NCI-H2196 (cell line): ENCODE data around the gene GRIA4.

Experiments used
- DNase-seq: peaks from one replicate; lab custom pipeline; 2025; ENCODE audit not compliant: unreplicated experiment; lab: John Stamatoyannopoulos, UW

The GRIA4 gene

DNA sequence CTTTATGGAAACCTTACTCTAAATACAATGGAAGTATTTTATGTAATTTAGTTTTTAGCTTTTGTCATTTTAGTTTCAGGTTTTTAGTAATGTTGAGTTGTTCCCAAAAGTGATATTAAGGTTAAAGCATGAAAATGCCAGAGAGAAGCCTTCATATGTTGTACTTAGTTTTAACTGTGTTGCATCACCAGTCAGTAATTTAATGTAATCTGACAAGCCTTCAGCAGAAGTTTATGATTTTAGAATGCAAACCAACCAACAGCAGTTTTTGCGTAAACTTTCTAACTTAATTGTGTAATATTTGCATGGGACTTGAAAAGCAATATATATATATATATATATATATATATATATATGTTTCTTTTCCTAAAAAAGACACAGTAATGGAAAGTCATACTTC is 301.6 kb downstream of the GRIA4 start:
- no peak for DNase-seq

GRCh38 chr11:105912666-105913065 is 302.8 kb downstream of the GRIA4 start:
- DNase-seq: no peak

DNA sequence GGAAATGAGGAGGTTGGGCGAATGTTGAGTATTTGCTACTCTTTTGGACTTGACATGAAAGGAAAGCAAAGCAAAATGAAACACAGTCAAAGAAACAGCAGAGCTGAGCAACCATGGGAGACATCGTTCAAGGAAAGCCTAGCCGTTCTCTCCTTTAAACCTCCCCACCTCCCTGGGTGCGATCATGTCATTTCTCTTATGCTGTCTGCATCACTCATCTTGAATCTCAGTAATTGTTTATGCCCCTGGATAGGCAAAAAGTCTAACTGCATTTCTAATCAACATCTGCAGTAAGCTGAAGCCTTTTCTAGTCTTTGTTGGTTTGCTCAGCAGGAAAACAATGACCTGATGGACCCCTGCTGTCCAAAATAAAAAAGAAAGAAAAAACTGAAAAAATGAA is 305.1 kb downstream of the GRIA4 start:
- DNase-seq: no peak

DNA sequence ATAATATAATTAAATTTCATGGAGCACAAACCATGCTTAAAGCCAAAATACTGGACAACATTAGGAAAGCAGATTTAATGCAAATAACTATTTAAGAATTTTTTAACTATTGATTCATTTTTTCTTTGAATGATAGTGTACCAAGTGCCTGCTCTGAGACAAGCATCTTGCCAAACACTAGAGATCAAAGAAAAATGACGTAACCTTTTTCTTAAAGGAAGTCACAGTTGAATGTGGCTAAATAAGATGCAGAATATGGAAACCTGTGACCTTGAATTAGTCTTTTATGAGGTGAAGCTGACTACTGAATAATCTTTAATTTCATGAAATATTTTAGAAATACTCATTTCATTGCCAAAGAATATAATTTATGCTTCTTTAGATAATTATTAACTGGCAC is 308.2 kb downstream of the GRIA4 start:
- DNase-seq: no peak

DNA sequence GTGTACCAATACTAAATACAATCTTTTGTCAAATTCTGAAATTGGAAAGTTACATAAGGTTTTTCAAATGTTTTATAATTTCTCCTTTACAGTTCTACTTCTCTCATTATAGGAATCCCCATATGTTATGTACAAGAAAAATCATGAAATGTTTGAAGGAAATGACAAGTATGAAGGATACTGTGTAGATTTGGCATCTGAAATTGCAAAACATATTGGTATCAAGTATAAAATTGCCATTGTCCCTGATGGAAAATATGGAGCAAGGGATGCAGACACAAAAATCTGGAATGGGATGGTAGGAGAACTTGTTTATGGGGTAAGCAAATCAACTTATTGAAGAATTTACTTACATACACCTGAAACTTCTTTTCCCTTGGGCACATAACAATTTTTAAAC is 308.7 kb downstream of the GRIA4 start:
- DNase-seq: no peak

GRCh38 chr11:105923252-105923651 is 313.4 kb downstream of the GRIA4 start:
- DNase-seq: no peak

DNA sequence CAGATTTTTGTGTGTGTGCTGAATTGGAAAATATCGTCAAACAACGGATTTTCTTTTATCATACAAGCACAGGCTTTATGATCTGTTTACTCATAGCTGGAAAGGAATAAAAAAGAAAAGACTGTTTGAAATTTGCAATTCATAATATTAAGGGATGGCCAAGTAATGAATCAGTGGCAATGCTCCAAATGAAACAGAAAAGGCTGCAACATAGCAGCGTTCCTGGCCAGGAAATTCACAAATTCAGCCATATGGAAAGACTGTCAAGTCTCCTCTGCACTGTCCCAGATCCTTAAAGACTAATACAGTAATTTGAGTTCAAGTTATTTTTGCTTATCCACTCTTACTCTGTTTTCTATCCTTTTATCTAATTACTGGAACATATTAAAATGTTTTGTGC is 313.9 kb downstream of the GRIA4 start:
- DNase-seq: no peak

DNA sequence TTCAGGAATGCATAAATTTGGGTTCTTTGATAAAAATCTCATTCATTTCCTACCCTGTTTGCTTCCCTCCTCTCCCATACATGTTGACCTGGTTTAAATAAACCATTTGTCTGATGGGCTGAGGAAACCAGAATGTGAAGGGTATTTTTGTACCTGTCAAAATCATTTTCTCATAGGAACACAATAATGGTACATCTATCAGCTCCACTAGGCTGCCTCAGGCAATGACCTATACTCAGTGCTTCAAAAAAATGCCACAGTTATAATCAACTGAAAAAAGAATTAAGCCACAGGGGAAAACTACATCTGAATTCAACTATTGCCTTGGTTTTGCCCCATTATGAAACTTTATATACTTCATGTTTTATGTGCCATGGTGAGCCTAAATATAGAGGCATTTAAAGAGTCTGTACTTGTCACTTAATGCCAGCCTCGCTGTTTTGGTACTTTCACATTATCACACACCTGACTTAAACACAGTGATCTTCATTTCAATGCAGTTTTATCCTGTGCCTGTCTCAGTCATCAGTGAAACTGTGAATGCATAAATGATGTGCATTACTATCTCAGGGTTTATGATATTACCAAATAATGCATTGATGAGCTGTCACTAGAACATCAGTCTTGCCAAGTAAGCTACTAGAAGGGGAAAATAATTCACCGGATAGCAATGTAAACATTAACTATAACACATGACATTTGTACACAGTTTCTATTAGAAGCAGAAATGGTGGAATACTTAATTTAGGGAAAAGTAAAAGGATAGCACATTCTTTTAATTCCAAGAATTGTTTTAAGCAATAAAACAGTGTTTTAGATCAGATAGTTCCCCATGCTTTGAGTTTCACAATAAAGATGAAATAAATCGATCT is 319.4 kb downstream of the GRIA4 start:
- no peak for DNase-seq

GRCh38 chr11:105933695-105934094 is 323.8 kb downstream of the GRIA4 start:
- no peak for DNase-seq

DNA sequence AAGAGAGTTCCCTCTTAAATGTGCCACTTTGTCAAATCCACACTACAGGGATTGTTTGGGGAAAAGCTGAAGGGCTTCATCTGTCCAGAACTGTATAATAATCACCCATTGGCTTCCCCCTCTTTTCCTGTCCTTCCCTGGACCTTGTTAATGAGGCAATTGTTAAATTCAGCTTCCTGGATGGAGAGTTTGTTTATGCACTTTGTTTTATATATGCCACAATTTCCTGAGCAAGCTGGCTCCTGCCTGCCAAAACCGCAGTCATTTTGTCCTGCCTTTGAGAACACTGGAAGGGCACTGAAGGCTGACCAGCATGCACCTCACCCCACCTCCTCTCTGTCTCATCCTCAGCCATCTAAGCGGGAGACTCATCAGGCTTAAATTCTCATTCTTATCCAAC is 325.9 kb downstream of the GRIA4 start:
- DNase-seq: peak; percentile 25

DNA sequence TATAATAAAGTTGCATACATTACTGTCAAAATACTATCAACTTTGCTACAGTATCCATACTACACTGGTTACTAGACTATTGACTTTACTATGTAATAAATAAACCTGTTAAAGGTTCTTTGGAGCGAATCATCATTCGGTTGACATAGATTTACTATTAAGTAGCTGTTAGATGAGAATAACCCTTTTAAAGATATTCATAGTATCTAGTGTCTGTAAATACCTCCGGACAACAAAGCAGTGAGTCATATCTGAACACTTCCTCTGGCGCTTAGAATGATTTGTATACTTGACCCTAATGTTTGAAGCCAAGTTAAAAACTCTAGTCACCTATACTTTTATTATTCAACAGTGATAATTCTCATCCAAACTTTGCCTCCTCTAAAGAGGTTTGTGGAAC is 327.5 kb downstream of the GRIA4 start:
- DNase-seq: no peak

DNA sequence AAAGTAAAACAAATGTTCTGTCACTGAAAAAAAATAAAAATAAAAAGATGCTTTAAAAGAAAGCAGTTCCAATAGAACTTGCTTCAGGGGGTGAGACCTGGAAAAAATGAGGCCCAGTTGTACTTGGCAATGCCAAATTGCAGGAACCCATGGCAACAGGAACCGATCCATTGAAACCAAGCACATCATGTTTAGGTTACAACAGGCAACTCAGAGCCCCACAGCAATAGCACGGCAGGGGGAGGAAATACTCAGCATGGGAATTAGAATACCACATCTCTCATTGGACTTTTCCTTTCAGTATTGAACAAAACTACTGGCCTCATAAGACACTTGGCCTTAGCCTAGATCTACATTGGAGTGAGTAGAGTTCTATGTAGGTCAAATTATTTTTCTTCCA is 327.9 kb downstream of the GRIA4 start:
- no peak for DNase-seq

GRCh38 chr11:105942921-105943320 is 333.0 kb downstream of the GRIA4 start:
- DNase-seq: no peak

DNA sequence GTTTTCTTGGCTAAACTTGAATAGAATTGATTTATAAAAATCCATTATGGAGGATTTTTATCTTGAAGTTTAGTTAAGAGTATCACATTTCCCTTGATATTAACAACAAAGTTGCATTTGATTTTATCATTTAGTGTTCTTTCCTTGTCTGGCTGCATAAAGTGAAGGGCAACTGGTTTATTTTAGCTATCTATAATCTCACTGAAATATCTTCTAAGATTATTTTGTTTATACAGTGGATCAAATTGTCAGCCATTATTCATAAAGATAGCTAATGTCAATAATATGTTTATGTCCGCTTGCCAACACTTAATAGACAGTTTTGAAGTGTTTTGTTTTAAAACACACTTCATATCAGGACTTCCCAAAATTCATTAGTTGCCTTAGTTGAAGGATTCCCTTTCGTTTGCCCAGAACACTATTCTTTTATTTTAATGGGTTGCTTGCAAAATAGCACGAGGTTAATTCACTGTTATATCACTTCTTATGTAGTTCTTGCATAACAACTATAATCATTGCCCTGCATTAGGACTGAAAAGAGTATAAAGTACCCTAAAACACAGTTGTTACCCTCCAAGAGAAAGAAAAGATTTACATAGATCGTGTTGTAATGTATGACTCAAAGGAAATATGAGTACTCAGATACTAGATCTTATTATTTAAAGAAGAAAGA is 339.2 kb downstream of the GRIA4 start:
- DNase-seq: peak; percentile 11

DNA sequence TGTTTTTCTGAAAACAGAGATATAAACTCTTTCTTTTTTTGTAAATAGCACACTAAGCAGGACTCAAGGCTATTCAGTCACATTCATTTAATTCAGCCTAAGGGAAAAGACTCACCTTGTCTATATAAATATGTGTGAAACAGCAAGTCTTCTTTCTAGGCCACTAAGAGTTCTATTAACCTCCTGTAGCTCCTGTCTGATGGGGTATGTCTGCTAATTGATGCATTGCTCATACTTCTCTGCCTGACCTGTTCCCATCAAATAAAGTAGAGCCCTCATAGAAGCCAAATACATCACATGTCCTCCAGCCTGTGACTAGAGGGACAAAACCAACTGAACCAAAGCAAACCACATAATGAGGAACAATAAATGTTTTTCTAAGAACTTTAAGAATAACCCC is 344.0 kb downstream of the GRIA4 start:
- DNase-seq: no peak

DNA sequence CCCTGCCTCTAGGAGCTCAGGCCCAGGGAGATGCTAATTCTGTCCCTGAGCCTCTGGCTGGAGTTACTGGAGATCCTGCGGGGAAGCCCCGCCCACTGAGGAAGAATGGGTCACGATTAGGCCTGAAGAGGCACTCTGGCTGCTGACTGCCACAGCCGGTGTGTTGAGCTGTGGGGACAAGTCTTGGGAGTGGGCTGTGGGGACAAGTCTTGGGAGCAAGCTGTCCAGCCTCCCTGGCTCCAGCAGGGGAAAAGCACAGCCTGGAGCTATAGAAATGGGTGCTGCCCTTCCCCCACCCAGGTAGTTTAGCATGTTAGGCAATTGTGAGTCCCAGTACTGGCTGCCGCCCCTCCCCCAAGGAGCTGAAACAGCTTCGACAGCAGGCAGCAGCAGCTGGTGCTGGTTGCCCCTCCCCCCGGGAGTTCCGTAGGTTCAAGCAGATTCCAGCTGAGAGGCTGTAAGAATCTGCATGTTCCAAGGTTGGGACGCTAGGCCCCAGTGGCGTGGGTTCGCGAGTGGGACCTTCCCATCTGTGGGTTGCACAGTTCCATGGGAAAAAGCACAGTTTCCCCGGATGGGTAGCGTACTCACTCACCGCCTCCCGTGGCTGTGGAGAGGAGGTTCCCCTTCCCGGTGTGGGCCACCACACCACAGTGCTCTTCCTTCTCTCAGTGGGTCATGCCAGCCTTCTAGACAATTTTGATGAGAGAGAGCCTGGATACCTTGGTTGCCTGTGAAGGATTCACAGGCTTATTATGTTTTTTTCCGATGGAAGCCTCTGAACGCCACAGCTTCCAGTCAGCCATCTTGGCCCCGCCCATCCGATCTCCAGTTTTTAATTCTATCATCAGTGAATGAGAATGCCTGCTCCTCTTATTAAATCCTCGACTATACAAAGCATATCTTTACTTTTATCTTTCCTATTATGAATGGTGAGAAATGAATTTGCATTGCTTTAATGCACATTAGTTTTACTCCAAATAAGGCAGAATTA is 350.7 kb downstream of the GRIA4 start:
- no peak for DNase-seq

GRCh38 chr11:105968021-105968697 is 358.3 kb downstream of the GRIA4 start:
- no peak for DNase-seq

GRCh38 chr11:105969756-105970155 is 359.9 kb downstream of the GRIA4 start:
- DNase-seq: no peak

DNA sequence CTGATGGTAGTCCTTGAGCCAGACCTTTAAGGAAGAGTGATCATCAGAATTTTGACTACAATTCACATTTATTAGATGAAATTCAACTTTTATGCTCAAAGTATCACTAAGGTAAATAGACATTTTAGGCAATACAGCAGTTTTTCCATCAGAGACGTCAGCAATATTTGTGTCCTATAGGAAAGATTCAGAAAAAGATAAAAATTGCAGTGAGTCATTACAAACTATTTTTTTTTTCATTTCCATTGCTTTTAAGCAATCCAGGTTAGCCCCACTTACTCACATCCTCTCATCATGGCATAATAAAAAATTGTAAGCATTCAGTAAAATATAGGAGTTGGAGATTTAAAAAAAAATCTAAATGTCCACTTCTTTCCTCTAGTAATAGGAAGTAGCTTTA is 365.3 kb downstream of the GRIA4 start:
- no peak for DNase-seq

DNA sequence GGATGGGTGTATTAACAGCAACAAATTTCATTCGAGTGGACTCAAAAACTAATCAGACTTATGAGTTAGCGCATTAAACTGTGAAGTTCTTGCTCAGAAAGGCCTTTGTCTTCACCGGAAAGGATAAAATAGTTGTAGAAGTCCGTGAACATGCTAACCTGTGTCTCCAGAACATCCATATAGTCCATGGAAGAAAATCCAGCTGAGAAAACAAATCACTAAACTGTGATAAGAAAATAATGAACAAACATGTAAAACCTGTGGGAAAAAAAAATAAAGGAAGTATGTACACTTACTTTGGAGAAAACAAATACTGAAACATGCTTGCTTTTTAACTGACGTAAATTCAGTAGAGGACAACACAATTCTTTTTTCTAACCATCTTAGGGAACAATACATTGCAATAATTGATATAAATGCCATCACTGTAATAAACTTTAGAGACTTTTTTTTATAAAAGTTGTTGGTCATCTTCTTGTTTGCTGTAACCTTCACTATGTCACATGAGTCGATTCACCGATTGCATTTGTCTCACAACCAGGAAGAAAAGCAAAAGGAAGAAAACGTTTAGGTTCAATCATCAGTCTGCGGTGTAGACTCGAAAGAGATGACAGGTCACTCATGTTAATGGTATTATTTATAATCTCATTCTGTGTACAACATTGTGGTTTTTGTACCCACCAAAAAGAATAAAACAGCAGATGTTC is 370.3 kb downstream of the GRIA4 start:
- no peak for DNase-seq
